ENCODE measurements around the gene ATP9A. TPM values are rescaled to one million over a fixed set of nuclear protein-coding genes. Genes with fewer than 3 reads are reported as not detected.

Gene ATP9A
- total and polyA plus RNA-seq, 4 donors, result 2.4 to 16.7 (median 9.9) TPM

- no peaks in the 10 kb centered on the region for H3K27me3 ChIP-seq (ENCODE audit: control insufficient read depth in 4 of 4, insufficient read depth in 4 of 4, low read length in 3 of 4)
- no peaks in the 10 kb centered on the region for H3K9me3 ChIP-seq (ENCODE audit: control insufficient read depth in 4 of 4, low read length in 3 of 4)
- no peak for DNase-seq (ENCODE audit: low spot score)
- TF ChIP-seq SP1 (IDR thresholded peaks at IDR 0.05), result no peak
- H3K36me3 ChIP-seq (ENCODE audit: control insufficient read depth in 4 of 4, insufficient read depth in 3 of 4, low read depth in 1 of 4, low read length in 3 of 4), result peaks cover 0 to 4% (median under 1%) of the 10 kb centered on the region in 4 donors
- no peak overlapping the region for H3K27ac ChIP-seq (ENCODE audit: low read depth in 1 of 2, low read length in 2 of 2)
- H3K4me3 ChIP-seq (ENCODE audit: low read depth in 1 of 3, low read length in 3 of 3), result no peak overlapping the region
- H3K4me1 ChIP-seq (ENCODE audit: control insufficient read depth in 4 of 4, insufficient read depth in 4 of 4, low read length in 3 of 4), result no peaks in the 10 kb centered on the region
- 91% methylated on average over 13 of the region's 13 CpGs for WGBS
- H3K9ac ChIP-seq (ENCODE audit: low read depth in 1 of 2, low read length in 2 of 2), result no peak overlapping the region
Measured at GRCh38 chr20:51679254-51679921, 88.8 kb downstream of the ATP9A start.

GRCh38 chr20:51678026-51678697, 90.0 kb downstream of the ATP9A start:
- WGBS, result 88% methylated on average over 16 of the region's 16 CpGs
- no peak for TF ChIP-seq GABPA (IDR thresholded peaks at IDR 0.05 in 1 of 2, conservative IDR thresholded peaks at IDR 0.05 in 1 of 2)
- no peak for TF ChIP-seq FOXA1 (IDR thresholded peaks at IDR 0.05)
- TF ChIP-seq REST (IDR thresholded peaks at IDR 0.05), result no peak
- no peak for TF ChIP-seq HNF4G (IDR thresholded peaks at IDR 0.05)
- TF ChIP-seq SP1 (IDR thresholded peaks at IDR 0.05), result no peak
- no peak for TF ChIP-seq YY1 (IDR thresholded peaks at IDR 0.05)
- TF ChIP-seq RAD21 (IDR thresholded peaks at IDR 0.05), result no peak
- TF ChIP-seq JUND (IDR thresholded peaks at IDR 0.05), result no peak
- TF ChIP-seq NR2F2 (IDR thresholded peaks at IDR 0.05), result no peak
- TF ChIP-seq RXRA (IDR thresholded peaks at IDR 0.05), result no peak
- TF ChIP-seq TAF1 (conservative IDR thresholded peaks at IDR 0.05), result no peak
- TF ChIP-seq MAX (IDR thresholded peaks at IDR 0.05), result no peak
- no peak for TF ChIP-seq HNF4A (conservative IDR thresholded peaks at IDR 0.05)
- TF ChIP-seq FOXA2 (IDR thresholded peaks at IDR 0.05), result no peak
- no peak for TF ChIP-seq ATF3 (IDR thresholded peaks at IDR 0.05)
- TF ChIP-seq EGR1 (IDR thresholded peaks at IDR 0.05; ENCODE audit: low read depth in 2 of 2), result no peak
- no peak for TF ChIP-seq CTCF (IDR thresholded peaks at IDR 0.05; ENCODE audit: low read depth, low read length, missing input control)
- TF ChIP-seq ZBTB33 (IDR thresholded peaks at IDR 0.05), result no peak
- peaks cover 0 to 13% (median 3%) of the 10 kb centered on the region in 4 donors for H3K36me3 ChIP-seq (ENCODE audit: control insufficient read depth in 4 of 4, insufficient read depth in 3 of 4, low read depth in 1 of 4, low read length in 3 of 4)
- no peaks in the 10 kb centered on the region for H3K9me3 ChIP-seq (ENCODE audit: control insufficient read depth in 4 of 4, low read length in 3 of 4)
- no peak overlapping the region for H3K4me3 ChIP-seq (ENCODE audit: low read depth in 1 of 3, low read length in 3 of 3)
- H3K4me1 ChIP-seq (ENCODE audit: control insufficient read depth in 4 of 4, insufficient read depth in 4 of 4, low read length in 3 of 4), result no peaks in the 10 kb centered on the region
- no peak for DNase-seq (ENCODE audit: low spot score)
- H3K9ac ChIP-seq (ENCODE audit: low read depth in 1 of 2, low read length in 2 of 2), result no peak overlapping the region
- no peaks in the 10 kb centered on the region for H3K27me3 ChIP-seq (ENCODE audit: control insufficient read depth in 4 of 4, insufficient read depth in 4 of 4, low read length in 3 of 4)
- no peak overlapping the region for H3K27ac ChIP-seq (ENCODE audit: low read depth in 1 of 2, low read length in 2 of 2)

Data from liver (tissue), 9 donors.